RPMI8226 (cell line): ENCODE results near the gene EHD4.

Experiments
- DNase-seq: peaks from one replicate; pipeline ENCODE4 v3.0.0-alpha.2; 2015

The EHD4 gene

DNA sequence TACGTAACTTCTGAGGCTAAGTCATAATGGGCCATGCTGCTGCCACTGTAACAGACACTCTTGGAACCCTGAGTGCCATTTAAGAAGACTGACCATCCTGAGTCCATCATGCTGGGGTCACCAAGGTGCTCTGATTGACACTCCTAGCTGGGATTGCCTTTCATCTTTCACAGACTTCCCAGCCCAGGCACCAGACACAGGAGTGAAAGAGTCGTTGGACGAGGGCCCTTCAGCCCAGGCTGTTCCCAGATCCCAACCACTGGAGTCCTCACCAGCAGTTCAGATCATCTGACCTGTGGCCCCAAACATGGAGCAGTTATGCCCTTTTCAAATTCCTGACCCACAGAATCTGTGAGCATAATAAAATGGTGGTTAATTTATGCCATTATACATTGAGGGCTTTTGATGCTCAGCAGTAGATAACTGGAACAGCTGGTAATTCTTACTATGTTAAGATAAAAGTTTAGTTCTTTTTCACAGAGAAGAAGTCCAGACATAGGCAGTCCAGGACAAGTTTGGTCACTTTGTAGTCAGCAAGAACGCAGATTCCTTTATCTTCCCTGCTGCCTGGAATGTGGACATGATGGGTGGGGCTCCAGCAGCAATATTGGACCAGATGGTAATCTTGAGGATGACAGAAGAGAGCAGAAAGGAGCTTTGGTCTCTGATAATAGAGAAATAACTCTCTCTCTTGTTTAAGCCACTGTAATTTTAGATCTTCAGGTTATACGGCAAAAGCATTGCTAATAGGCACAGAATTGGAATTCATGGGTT lies 7.3 kb upstream of the EHD4 start:
- no peak for DNase-seq

GRCh38 chr15:41978534-41978933 lies 6.2 kb upstream of the EHD4 start:
- DNase-seq, result no peak

GRCh38 chr15:41977757-41978383 lies 5.5 kb upstream of the EHD4 start:
- DNase-seq, result no peak

GRCh38 chr15:41975669-41976068 lies 3.3 kb upstream of the EHD4 start:
- no peak for DNase-seq

GRCh38 chr15:41974041-41974440 lies 1.7 kb upstream of the EHD4 start:
- no peak for DNase-seq

DNA sequence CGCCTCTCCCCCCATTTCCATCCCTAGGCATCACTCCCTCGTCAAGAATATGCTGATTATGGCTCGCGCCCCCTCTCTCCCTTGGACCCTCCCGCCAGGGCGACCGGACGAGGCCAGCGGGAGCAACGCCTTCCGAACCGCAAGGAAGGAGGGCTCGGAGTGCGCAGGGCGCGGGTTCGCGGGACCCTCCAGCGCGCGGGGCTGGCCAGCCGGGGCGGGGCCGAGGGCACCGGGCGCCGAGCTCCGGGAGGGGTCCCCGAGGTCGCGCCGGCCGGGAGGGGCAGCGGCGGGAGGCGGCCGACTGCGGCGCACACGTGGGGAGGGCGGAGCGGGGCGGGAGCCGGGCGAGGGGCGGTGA lies 483 bp downstream of the EHD4 start:
- peak; percentile 33 for DNase-seq

DNA sequence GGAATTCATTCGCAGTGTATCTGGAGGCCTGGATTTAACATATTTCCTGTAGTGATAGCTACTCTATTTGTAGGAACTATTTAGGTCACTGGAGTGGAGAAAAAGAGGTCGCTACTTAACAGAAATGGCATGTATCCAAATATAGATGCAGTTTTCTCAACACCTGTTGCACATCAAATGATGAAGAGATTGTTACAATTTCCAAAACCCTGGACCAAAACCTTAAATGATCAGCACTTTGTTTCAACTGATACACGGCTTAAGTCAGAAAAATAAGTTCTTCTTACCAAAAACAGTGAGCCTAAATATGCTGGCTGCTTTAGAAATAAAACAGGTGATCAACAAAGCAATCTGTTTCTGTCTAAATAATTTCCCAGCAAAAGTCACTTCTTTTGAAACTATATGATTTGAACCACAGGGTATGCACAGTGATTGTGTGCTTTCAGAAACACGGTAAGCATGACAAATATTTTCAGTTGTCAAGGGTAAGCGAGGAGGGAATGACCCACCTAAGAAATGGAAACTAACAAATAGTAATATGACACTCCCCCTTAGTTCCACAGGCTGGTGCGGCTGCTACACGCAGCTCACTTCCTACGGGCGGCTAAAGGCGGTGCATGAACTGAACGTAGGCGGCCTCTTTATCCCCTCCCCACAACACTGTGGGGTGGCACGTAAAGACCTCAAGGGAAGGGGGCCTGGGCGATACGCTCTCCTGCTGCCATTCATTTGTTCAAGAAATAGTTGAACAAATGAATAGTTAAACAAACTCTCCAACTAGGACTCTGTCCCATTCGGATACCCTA lies 1.1 kb downstream of the EHD4 start:
- peak; percentile 60 for DNase-seq

DNA sequence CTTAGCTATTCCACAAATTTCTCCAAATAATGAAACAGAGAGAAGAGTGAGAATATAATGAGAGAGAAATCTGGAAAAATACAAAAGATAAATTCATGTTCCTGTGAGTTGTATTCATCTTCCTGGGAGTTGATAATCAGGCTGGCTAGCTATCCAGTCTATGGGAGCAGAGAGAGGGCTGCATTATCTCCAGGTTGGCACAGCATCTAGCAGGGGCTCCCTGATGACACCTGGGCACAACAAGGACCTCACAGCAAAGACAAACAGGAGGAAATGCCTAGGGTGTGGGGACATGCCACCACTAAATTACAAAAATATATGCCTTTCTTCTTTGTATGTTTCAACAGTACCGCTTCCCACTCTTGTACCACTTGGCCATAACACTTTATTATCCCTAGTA lies 1.9 kb downstream of the EHD4 start:
- no peak for DNase-seq

DNA sequence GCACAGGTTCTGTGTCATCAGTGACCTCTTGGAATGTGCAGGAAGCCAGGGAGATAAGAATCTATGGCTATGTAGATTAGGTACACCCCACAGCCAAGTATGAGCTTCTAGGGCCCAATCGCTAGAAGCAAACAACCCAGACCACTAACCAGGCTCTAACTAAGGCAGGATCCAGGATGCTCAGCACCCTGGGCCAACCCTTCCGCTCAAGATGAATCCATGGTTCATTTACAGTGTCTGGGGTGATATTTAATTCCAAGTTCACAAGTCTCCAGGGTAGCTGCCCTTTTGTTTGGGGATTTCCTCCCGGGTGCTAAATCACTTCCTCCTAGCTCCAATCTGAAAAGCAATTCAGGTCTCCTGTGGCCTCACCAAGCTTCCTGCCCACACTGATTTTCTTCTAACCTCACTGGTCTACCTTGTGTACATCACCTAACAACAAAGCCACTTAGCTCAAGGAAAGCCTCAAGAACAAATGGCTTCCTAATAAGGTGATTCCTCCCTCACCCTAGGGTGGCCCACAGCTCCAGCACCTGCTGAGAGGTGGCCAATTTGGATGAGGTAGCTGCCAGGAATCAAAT lies 2.4 kb downstream of the EHD4 start:
- no peak for DNase-seq

- no peak for DNase-seq
These were observed 3.7 kb downstream of the EHD4 start for GRCh38 chr15:41968701-41969100.

GRCh38 chr15:41967506-41968206 lies 4.7 kb downstream of the EHD4 start:
- peak; percentile 25 for DNase-seq

DNA sequence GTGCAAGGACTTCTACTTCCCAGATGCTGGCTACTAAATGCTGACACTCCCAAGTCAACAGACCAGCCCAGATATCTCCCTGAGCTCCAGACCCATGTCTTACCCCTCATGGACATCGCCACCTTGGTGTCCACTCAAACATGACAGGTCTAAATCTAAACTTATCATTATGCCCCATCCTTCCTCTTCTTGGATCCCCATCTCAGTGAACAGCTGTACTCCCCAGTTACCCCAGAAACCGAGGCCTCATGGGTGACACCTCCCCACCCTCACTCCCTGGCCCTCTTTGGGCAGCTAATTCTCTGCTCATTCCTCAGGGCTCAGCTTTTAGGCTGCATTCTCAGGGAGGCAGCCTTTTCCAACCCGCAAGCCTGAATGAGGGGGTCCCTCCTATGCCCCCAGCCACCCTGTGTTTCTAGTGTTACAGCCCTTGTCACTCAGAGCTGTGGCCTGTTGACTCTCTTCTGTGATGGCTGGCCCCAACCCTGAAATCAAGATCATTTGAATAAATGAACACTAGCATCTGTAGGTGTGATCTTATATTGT lies 5.4 kb downstream of the EHD4 start:
- no peak for DNase-seq

GRCh38 chr15:41966414-41966812 lies 5.9 kb downstream of the EHD4 start:
- no peak for DNase-seq

GRCh38 chr15:41965441-41966413 lies 6.6 kb downstream of the EHD4 start:
- DNase-seq, result no peak

DNA sequence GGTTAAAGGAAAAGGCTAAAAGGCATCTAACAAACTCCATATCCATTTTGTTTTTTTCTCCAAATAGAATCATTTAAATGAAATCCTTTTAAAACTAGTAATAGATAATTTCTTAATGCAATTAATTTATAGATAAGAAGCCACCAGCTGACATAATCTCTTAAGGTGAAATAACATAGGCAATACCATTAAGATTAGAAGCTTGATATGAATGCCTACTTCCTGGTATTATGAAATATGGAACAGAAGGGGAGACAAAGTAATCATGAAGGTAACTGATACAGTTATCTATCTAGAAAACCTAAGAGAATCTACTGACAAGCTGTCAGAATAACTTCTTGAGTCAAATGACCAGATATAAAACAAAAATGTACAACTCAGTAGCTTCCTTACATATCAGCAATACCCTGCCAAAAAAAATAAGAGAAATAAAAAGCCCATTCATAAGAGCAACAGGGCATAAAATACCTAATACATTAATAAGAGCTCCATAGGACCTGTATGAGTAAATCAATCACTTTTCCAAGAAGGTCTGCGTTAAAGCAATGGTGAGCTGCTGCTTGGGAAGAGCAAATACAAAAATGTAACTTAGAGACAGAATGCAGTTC lies 10.7 kb downstream of the EHD4 start:
- no peak for DNase-seq

- no peak for DNase-seq
These were observed 11.3 kb downstream of the EHD4 start for GRCh38 chr15:41961001-41961518.

DNA sequence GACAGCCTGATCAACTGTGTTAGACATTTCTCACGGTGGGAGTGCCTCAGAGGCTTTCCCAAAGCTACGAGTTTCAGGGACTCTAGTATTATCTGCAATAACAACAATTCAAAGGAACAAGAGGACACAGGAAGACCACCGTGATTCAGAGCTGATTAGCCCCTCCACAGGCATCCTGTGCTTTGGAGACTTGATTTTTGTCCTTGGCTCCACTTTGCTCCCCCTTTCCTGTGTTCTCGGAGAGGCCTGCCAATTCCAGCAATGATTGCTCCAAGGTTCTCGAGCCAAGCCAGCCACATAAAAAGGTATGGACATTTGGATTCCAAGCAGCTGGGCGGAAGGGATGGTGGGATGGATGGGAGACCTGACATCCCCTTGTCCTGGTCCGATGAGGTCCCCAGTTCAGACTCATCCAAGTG lies 14.3 kb downstream of the EHD4 start:
- no peak for DNase-seq

DNA sequence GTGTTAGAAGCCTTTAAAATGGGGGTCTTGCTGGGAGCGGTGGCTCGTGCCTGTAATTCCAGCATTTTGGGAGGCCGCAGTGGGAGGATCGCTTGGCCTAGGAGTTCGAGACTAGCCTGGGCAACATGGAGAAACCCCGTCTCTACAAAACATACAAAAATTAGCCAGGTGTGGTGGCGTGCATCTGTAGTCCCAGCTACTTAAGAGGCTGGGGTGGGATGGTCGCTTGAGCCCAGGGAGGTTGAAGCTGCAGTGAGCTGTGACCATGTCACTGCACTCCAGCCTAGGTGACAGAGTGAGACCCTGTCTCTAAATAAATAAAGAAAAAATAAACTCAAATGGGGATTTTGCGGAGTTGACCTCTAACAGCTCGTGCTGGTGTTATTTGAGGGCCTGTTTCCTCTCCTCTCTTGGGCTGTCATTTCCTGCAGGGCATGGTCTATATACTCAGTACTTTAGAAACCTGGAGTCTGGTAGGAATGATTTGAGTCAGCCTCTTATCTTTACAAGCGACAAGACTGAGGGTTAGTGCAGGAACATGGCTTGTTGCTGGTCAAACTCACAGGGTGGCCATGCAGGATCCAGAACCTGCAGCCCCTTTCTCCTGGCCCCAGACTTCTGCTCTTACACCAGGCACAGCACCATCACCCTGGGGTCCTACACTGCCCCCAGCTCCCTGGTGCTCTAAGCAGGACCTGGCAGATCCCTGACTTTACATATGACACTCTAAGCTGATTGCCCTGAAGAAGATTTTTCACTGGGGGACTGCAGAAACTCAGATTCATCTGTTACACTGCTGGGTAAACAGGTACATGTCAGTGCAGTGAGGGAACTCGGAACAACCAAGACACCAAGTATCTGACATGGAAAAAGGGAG lies 15.1 kb downstream of the EHD4 start:
- DNase-seq, result no peak

- no peak for DNase-seq
These were observed 16.4 kb downstream of the EHD4 start for GRCh38 chr15:41955807-41956525.
